Measurements from ENCODE around the gene LOXL1. TPM values are rescaled to one million over a fixed set of nuclear protein-coding genes. Genes with fewer than 3 reads are reported as not detected.

The LOXL1 gene
- polyA plus RNA-seq, 1 of the 3 experiments (the other 2 are of a cell fraction), result 50.3 TPM

- DNase-seq, result no peak
- Histone ChIP-seq H3K79me2 (ENCODE audit: insufficient read depth) (no peaks in the 10 kb centered on the region), H3K4me2 (peak overlapping the region; percentile 50; the same call in 1 of the 2 replicates), H3K27me3 (ENCODE audit: insufficient read depth) (no peaks in the 10 kb centered on the region), H3K27ac (ENCODE audit: low read depth in 2 of 2, low read length in 1 of 2) (peak overlapping the region in 1 of 2 experiments; percentile 69; a peak in 2 of 4 replicates), H2AFZ (ENCODE audit: low read depth) (no peak overlapping the region), H3K4me1 (ENCODE audit: control insufficient read depth in 1 of 2, insufficient read depth in 2 of 2, low read depth in 1 of 2, low read length in 1 of 2) (peaks cover 17 to 28% of the 10 kb centered on the region in 2 experiments), H3K4me3 (ENCODE audit: low read depth in 2 of 2, low read length in 1 of 2) (no peak overlapping the region), H3K9me3 (no peaks in the 10 kb centered on the region), H3F3A (replicated peaks; ENCODE audit: insufficient read depth) (peaks cover 21% of the 10 kb centered on the region), H3K36me3 (replicated peaks in 1 of 2; ENCODE audit: control insufficient read depth in 1 of 2, insufficient read depth in 2 of 2, low read length in 1 of 2) (no peaks in the 10 kb centered on the region), H3K9me2 (no peaks in the 10 kb centered on the region), H3K9ac (no peak overlapping the region), H4K20me1 (ENCODE audit: insufficient read depth) (no peaks in the 10 kb centered on the region)
- TF ChIP-seq USF1 (IDR thresholded peaks at IDR 0.05; ENCODE audit: borderline replicate concordance, low read depth) (no peak), CHD2 (IDR thresholded peaks at IDR 0.05; ENCODE audit: low read length, partially characterized antibody) (no peak), ELF1 (IDR thresholded peaks at IDR 0.05) (no peak), FOXJ3 (CRISPR knock-in tag; IDR thresholded peaks at IDR 0.05) (no peak), JUND (IDR thresholded peaks at IDR 0.05) (no peak), MXI1 (IDR thresholded peaks at IDR 0.05; ENCODE audit: low read depth, low read length) (no peak)
- TF ChIP-seq, protein P1, sequence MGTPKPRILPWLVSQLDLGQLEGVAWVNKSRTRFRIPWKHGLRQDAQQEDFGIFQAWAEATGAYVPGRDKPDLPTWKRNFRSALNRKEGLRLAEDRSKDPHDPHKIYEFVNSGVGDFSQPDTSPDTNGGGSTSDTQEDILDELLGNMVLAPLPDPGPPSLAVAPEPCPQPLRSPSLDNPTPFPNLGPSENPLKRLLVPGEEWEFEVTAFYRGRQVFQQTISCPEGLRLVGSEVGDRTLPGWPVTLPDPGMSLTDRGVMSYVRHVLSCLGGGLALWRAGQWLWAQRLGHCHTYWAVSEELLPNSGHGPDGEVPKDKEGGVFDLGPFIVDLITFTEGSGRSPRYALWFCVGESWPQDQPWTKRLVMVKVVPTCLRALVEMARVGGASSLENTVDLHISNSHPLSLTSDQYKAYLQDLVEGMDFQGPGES (IDR thresholded peaks at IDR 0.05; ENCODE audit: low read depth, low read length), result no peak
- TF ChIP-seq, protein P2, sequence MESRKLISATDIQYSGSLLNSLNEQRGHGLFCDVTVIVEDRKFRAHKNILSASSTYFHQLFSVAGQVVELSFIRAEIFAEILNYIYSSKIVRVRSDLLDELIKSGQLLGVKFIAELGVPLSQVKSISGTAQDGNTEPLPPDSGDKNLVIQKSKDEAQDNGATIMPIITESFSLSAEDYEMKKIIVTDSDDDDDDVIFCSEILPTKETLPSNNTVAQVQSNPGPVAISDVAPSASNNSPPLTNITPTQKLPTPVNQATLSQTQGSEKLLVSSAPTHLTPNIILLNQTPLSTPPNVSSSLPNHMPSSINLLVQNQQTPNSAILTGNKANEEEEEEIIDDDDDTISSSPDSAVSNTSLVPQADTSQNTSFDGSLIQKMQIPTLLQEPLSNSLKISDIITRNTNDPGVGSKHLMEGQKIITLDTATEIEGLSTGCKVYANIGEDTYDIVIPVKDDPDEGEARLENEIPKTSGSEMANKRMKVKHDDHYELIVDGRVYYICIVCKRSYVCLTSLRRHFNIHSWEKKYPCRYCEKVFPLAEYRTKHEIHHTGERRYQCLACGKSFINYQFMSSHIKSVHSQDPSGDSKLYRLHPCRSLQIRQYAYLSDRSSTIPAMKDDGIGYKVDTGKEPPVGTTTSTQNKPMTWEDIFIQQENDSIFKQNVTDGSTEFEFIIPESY (IDR thresholded peaks at IDR 0.05; ENCODE audit: borderline replicate concordance, low read depth), result no peak
- TF ChIP-seq, protein P3, sequence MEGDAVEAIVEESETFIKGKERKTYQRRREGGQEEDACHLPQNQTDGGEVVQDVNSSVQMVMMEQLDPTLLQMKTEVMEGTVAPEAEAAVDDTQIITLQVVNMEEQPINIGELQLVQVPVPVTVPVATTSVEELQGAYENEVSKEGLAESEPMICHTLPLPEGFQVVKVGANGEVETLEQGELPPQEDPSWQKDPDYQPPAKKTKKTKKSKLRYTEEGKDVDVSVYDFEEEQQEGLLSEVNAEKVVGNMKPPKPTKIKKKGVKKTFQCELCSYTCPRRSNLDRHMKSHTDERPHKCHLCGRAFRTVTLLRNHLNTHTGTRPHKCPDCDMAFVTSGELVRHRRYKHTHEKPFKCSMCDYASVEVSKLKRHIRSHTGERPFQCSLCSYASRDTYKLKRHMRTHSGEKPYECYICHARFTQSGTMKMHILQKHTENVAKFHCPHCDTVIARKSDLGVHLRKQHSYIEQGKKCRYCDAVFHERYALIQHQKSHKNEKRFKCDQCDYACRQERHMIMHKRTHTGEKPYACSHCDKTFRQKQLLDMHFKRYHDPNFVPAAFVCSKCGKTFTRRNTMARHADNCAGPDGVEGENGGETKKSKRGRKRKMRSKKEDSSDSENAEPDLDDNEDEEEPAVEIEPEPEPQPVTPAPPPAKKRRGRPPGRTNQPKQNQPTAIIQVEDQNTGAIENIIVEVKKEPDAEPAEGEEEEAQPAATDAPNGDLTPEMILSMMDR (IDR thresholded peaks at IDR 0.05), result no peak
- ChIA-PET CTCF (interaction anchor here (0.8 to 4.7 kb wide), 7 partner anchors 8 to 363 kb away, joined by 3 to 35 read pairs (median 6); no protein-coding TSS in a partner anchor), POLR2A (no interaction called here)
- WGBS (ENCODE audit: low lambda C conversion rate), result 90% methylated on average over 8 of the region's 8 CpGs
These were observed 31.0 kb downstream of the LOXL1 start for GRCh38 chr15:73957276-73957675.

- Histone ChIP-seq H3K27me3 (ENCODE audit: insufficient read depth) (no peaks in the 10 kb centered on the region), H3K4me2 (peak overlapping the region; percentile 50; the same call in 1 of the 2 replicates), H3K36me3 (replicated peaks in 1 of 2; ENCODE audit: control insufficient read depth in 1 of 2, insufficient read depth in 2 of 2, low read length in 1 of 2) (no peaks in the 10 kb centered on the region), H3K9me2 (no peaks in the 10 kb centered on the region), H3F3A (replicated peaks; ENCODE audit: insufficient read depth) (peaks cover 26% of the 10 kb centered on the region), H3K79me2 (ENCODE audit: insufficient read depth) (no peaks in the 10 kb centered on the region), H3K9me3 (no peaks in the 10 kb centered on the region), H2AFZ (ENCODE audit: low read depth) (no peak overlapping the region), H4K20me1 (ENCODE audit: insufficient read depth) (no peaks in the 10 kb centered on the region), H3K4me1 (ENCODE audit: control insufficient read depth in 1 of 2, insufficient read depth in 2 of 2, low read depth in 1 of 2, low read length in 1 of 2) (peaks cover 12 to 31% of the 10 kb centered on the region in 2 experiments), H3K9ac (no peak overlapping the region), H3K27ac (ENCODE audit: low read depth in 2 of 2, low read length in 1 of 2) (0 out of 4 replicates have a peak overlapping the region, but pooled peaks of 1 of the 2 experiments have one; percentile 25), H3K4me3 (ENCODE audit: low read depth in 2 of 2, low read length in 1 of 2) (no peak overlapping the region)
- ChIA-PET POLR2A (no interaction called here), CTCF (interaction anchor here (1.0 to 1.9 kb wide), 6 partner anchors 11 to 170 kb away, joined by 3 to 9 read pairs (median 6); no protein-coding TSS in a partner anchor)
- DNase-seq, result no peak
- WGBS (ENCODE audit: low lambda C conversion rate), result 100% methylated on average over 1 of the region's 2 CpGs
- no peak for TF ChIP-seq FOXM1 (IDR thresholded peaks at IDR 0.05; ENCODE audit: low read depth)
- no peak for TF ChIP-seq TAF1 (IDR thresholded peaks at IDR 0.05; ENCODE audit: borderline replicate concordance, low read depth, low read length)
- TF ChIP-seq, protein P4, sequence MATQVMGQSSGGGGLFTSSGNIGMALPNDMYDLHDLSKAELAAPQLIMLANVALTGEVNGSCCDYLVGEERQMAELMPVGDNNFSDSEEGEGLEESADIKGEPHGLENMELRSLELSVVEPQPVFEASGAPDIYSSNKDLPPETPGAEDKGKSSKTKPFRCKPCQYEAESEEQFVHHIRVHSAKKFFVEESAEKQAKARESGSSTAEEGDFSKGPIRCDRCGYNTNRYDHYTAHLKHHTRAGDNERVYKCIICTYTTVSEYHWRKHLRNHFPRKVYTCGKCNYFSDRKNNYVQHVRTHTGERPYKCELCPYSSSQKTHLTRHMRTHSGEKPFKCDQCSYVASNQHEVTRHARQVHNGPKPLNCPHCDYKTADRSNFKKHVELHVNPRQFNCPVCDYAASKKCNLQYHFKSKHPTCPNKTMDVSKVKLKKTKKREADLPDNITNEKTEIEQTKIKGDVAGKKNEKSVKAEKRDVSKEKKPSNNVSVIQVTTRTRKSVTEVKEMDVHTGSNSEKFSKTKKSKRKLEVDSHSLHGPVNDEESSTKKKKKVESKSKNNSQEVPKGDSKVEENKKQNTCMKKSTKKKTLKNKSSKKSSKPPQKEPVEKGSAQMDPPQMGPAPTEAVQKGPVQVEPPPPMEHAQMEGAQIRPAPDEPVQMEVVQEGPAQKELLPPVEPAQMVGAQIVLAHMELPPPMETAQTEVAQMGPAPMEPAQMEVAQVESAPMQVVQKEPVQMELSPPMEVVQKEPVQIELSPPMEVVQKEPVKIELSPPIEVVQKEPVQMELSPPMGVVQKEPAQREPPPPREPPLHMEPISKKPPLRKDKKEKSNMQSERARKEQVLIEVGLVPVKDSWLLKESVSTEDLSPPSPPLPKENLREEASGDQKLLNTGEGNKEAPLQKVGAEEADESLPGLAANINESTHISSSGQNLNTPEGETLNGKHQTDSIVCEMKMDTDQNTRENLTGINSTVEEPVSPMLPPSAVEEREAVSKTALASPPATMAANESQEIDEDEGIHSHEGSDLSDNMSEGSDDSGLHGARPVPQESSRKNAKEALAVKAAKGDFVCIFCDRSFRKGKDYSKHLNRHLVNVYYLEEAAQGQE (IDR thresholded peaks at IDR 0.05; ENCODE audit: low read depth, low read length), result no peak
- TF ChIP-seq NFIC (IDR thresholded peaks at IDR 0.05; ENCODE audit: borderline replicate concordance), result no peak
- no peak for TF ChIP-seq ELF1 (IDR thresholded peaks at IDR 0.05)
- no peak for TF ChIP-seq USF2 (IDR thresholded peaks at IDR 0.05; ENCODE audit: borderline replicate concordance, low read depth, low read length)
These were observed 31.5 kb downstream of the LOXL1 start for GRCh38 chr15:73957785-73958184.
